Breast epithelium (tissue), 3 donors: Measurements from ENCODE around the gene RPL14.

Source experiments
- CTCF ChIP-seq, 3 donors: fragments of 450-650 bp; IDR thresholded peaks; one replicate each; pipeline ENCODE4 v1.5.1; 2016 to 2017; ENCODE audit warnings: antibody characterized with exemption in 3 of 3, mild to moderate bottlenecking in 3 of 3, moderate library complexity in 3 of 3
- POLR2A ChIP-seq: fragments of 450-650 bp; IDR thresholded peaks from one replicate; pipeline ENCODE4 v1.6.1; 2016; ENCODE audit warnings: antibody characterized with exemption, mild to moderate bottlenecking, moderate library complexity

- TF ChIP-seq CTCF (IDR thresholded peaks at IDR 0.05) (no peak), POLR2A (no peak)
These were observed 8.3 kb downstream of the RPL14 start for GRCh38 chr3:40465456-40465855.
